C4-2B (cell line): ENCODE data around the gene GHSR.

Source experiments
- ZFX ChIP-seq: fragments of 450-650 bp; IDR thresholded peaks from 2 replicates; pipeline ENCODE4 v1.6.1; 2017
- TF ChIP-seq, protein P1 (sequence below): fragments of 450-650 bp; conservative IDR thresholded peaks from 2 replicates; pipeline ENCODE4 v1.5.1; 2017; ENCODE audit warnings: mild to moderate bottlenecking

DNA sequence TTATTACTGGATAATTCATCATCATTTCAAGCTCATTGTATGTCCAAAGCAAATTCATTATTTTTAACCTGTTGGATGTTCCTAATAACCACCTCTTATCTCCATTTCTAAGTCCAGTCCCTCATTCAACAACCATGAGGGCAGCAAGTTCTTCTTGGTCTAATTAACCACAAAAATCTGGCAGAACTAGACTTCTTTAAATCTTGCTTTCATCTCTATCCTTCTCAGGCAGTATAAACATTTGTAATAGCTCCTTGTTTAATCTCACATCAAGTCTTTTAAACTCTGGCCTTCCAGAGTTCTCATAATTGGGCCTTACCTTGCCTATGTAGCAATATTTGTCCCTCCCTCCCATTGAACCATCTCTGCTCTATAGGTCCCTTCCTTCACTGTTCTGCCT, 17.0 kb upstream of the GHSR start:
- TF ChIP-seq, protein P1, sequence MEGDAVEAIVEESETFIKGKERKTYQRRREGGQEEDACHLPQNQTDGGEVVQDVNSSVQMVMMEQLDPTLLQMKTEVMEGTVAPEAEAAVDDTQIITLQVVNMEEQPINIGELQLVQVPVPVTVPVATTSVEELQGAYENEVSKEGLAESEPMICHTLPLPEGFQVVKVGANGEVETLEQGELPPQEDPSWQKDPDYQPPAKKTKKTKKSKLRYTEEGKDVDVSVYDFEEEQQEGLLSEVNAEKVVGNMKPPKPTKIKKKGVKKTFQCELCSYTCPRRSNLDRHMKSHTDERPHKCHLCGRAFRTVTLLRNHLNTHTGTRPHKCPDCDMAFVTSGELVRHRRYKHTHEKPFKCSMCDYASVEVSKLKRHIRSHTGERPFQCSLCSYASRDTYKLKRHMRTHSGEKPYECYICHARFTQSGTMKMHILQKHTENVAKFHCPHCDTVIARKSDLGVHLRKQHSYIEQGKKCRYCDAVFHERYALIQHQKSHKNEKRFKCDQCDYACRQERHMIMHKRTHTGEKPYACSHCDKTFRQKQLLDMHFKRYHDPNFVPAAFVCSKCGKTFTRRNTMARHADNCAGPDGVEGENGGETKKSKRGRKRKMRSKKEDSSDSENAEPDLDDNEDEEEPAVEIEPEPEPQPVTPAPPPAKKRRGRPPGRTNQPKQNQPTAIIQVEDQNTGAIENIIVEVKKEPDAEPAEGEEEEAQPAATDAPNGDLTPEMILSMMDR: no peak
- no peak for TF ChIP-seq ZFX
